HepG2 (cell line): Measurements from ENCODE around the gene SYNC. TPM values are rescaled to one million over a fixed set of nuclear protein-coding genes. Genes with fewer than 3 reads are reported as not detected.
"Not testable (repeated sequence)": the region's sequence is repeated elsewhere in the genome, so short reads cannot be mapped to it uniquely, and the experiment has no call there.

ENCODE experiments used
- ATAC-seq: fragments of 200-7000 bp; cut with Tn5 transposase; 3 replicates; pipeline ENCODE4 v1.9.1; 2020; ENCODE audit warnings: mild to moderate bottlenecking, moderate library complexity
- BruUV-seq: library from RNA; stranded (reverse); fragments of 400-500 nt; replicated peaks from 2 replicates; lab custom pipeline; 2021; lab: Mats Ljungman, UMichigan
- CTCF ChIA-PET: fragments of 300-600 bp; formaldehyde crosslinking; extraction: SDS; loops from one replicate; lab custom pipeline; 2021; ENCODE audit warnings: low total read pairs, inconsistent platforms, low intra/inter-chr PET ratio; lab: Yijun Ruan, JAX
- POLR2A ChIA-PET: fragments of 350-600 bp; sonication (Branson Sonifier 250); formaldehyde crosslinking; loops from one replicate; lab custom pipeline; 2020; ENCODE audit warnings: antibody characterized with exemption, inconsistent platforms; lab: Yijun Ruan, JAX
- DNase-seq: peaks from one replicate; pipeline ENCODE4 v3.0.0-alpha.2; 2015; ENCODE audit warnings: low spot score
- FAIRE-seq: peaks from 3 replicates; lab custom pipeline; 2011; peaks lifted over from hg19 to GRCh38; lab: Jason Lieb, UNC
- H2AFZ ChIP-seq: one replicate; pipeline ENCODE4 v1.6.1; 2011; ENCODE audit warnings: low read length, inconsistent platforms
- H3K27ac ChIP-seq: fragments of 300-600 bp; 3 replicates; pipeline ENCODE4 v1.8.0; 2011; ENCODE audit warnings: mixed run types, mild to moderate bottlenecking, mixed read lengths, low read length, inconsistent platforms; ENCODE audit not compliant: insufficient read depth; ENCODE audit errors: extremely low read length
- H3K27me3 ChIP-seq, 2 experiments: fragments of 200-600 bp in 1 of 2; 2 replicates in 1 of 2; 3 replicates in 1 of 2; pipeline versions ENCODE4 v1.6.0 to v1.8.0; 2011; ENCODE audit warnings: low read length in 2 of 2, mild to moderate bottlenecking in 2 of 2, moderate library complexity in 2 of 2, inconsistent platforms in 1 of 2; ENCODE audit not compliant: insufficient read depth in 2 of 2, control insufficient read depth in 1 of 2
- H3K36me3 ChIP-seq, 2 experiments: fragments of 200-600 bp in 1 of 2; replicated peaks in 1 of 2; 2 replicates in 1 of 2; 3 replicates in 1 of 2; pipeline versions ENCODE4 v1.5.1 to v1.8.0; 2011; ENCODE audit warnings: low read length in 2 of 2, inconsistent platforms in 1 of 2; ENCODE audit not compliant: insufficient read depth in 2 of 2, control insufficient read depth in 1 of 2
- H3K4me1 ChIP-seq: 2 replicates; pipeline ENCODE4 v1.5.1; 2012; ENCODE audit warnings: low read length, inconsistent platforms; ENCODE audit not compliant: insufficient read depth
- H3K4me2 ChIP-seq: 2 replicates; pipeline ENCODE4 v1.6.0; 2011; ENCODE audit warnings: low read depth, low read length, inconsistent platforms
- H3K4me3 ChIP-seq, 3 experiments: fragments of 200-600 bp in 1 of 3; sonication (generic), shearing (Covaris generic) in 1 of 3; replicated peaks in 1 of 3; 2 replicates each; pipeline ENCODE4 v1.5.1; 2011 to 2016; ENCODE audit warnings: low read length in 3 of 3, inconsistent platforms in 2 of 3, low read depth in 2 of 3, mild to moderate bottlenecking in 2 of 3, control low read depth in 1 of 3, mixed read lengths in 1 of 3; ENCODE audit not compliant: insufficient read depth in 1 of 3
- H3K79me2 ChIP-seq: one replicate; pipeline ENCODE4 v1.6.1; 2011; ENCODE audit warnings: low read length, inconsistent platforms; ENCODE audit not compliant: insufficient read depth
- H3K9ac ChIP-seq: 2 replicates; pipeline ENCODE4 v1.6.0; 2011; ENCODE audit warnings: mild to moderate bottlenecking, low read depth, low read length, inconsistent platforms; ENCODE audit not compliant: insufficient read depth
- H3K9me3 ChIP-seq: 2 replicates; pipeline ENCODE4 v1.5.1; 2012; ENCODE audit warnings: mild to moderate bottlenecking, low read length
- H4K20me1 ChIP-seq: 2 replicates; pipeline ENCODE4 v1.6.0; 2011; ENCODE audit warnings: inconsistent platforms, mild to moderate bottlenecking, low read length, moderate library complexity; ENCODE audit not compliant: insufficient read depth
- ELF1 ChIP-seq: sonication (generic); formaldehyde crosslinking; IDR thresholded peaks from 2 replicates; pipeline ENCODE4 v1.4.0; 2020; ENCODE audit warnings: missing genetic modification reagents
- ZBED4 ChIP-seq: sonication (generic); formaldehyde crosslinking; IDR thresholded peaks from 2 replicates; pipeline ENCODE4 v1.4.0; 2020; ENCODE audit warnings: missing genetic modification reagents, borderline replicate concordance
- WGBS: methylation state at CpG from one replicate; pipeline ENCODE4 v1.1.6; 2017; ENCODE audit warnings: low lambda C conversion rate; 5-methylcytosine and 5-hydroxymethylcytosine counted together
- in situ Hi-C: cut with HindIII; loops from 2 replicates; pipeline ENCODE4 v1.10.0; 2017; ENCODE audit warnings: low pct_unique_long_range_greater_than_20kb; ENCODE audit not compliant: extremely low pct_ligation_motif_present
- intact Hi-C: fragments of 100-400 bp; cut with micrococcal nuclease; formaldehyde crosslinking; loops from one replicate; pipeline ENCODE4 v1.10.0; 2022; ENCODE audit not compliant: unreplicated experiment
- polyA plus RNA-seq, 8 experiments: library from polyadenylated mRNA; depleted of rRNA in 3 of 8; stranded (reverse) in 7 of 8; unstranded in 1 of 8; fragments of >200 nt; fragmentation: Illumina TruSeq in 4 of 8; extraction: Trizol in 4 of 8; gene quantifications; 2 replicates each; pipeline versions ENCODE4 v1.2.1 to v1.2.3, GENCODE V29; 2011 to 2016; ENCODE audit warnings: low read depth in 4 of 8, missing spikeins in 1 of 8, mixed read lengths in 1 of 8; ENCODE audit not compliant: insufficient read depth in 1 of 8
- small RNA-seq, 3 experiments: library from RNA; depleted of rRNA; stranded (forward); fragments of <200 nt; gene quantifications; one replicate each; pipeline ENCODE3, GENCODE V24; 2012; ENCODE audit warnings: low read depth in 2 of 3, low replicate concordance in 1 of 3; ENCODE audit not compliant: insufficient read length in 3 of 3, insufficient read depth in 2 of 3
- total RNA-seq, 5 experiments: library from RNA; depleted of rRNA; stranded (reverse); fragments of >200 nt; fragmentation: Illumina TruSeq; extraction: Trizol; gene quantifications; 2 replicates each; pipeline ENCODE4 v1.2.3, GENCODE V29; 2016; ENCODE audit warnings: low read depth in 1 of 5
- TF ChIP-seq, protein P1 (sequence below): sonication (generic); formaldehyde crosslinking; IDR thresholded peaks from 2 replicates; pipeline ENCODE4 v1.8.0; 2022; ENCODE audit warnings: mild to moderate bottlenecking, missing genetic modification reagents

SYNC gene
- total and polyA plus RNA-seq, 2 of the 13 experiments (the other 11 are each of a cell fraction or from before 2014, with no cell fraction given): 2.4 to 5.4 TPM

DNA sequence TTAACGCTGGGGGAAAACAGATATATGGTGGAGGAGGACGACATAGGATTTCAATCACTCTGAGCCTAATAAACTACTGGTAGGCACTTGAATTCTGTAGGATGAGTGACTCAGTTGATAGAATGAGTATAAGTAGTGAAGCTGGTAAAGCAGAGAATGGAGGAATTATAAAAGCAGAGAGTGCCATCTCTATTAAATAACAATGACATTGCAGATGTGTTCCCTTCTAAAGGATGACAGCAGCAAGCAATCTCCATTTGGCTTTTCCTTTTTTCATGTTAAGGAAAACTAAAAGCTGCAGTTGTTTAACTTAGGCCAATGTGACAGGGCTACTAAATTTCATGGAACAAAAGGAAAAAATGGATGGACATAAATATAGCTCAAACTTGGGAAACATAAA, 69.7 kb downstream of the SYNC start:
- Histone ChIP-seq H3K9ac (no peak overlapping the region), H2AFZ (no peak overlapping the region), H3K4me1 (no peaks in the 10 kb centered on the region), H3K27ac (no peak overlapping the region), H3K27me3 (no peaks in the 10 kb centered on the region), H3K4me2 (no peak overlapping the region), H3K79me2 (peaks cover 11% of the 10 kb centered on the region), H4K20me1 (no peaks in the 10 kb centered on the region), H3K4me3 (no peak overlapping the region), H3K36me3 (peaks cover 4 to 31% of the 10 kb centered on the region in 2 experiments; a peak in 4 of 5 replicates), H3K9me3 (no peaks in the 10 kb centered on the region)
- intact Hi-C loops (no loop called here), in situ Hi-C loops (no loop called here)
- BruUV-seq: no TSS peak
- no peak for ATAC-seq
- 94% methylated on average over 2 of the region's 2 CpGs for WGBS
- ChIA-PET POLR2A (no interaction called here), CTCF (no interaction called here)
- TF ChIP-seq ZBED4 (CRISPR knock-in tag): no peak
- TF ChIP-seq, protein P1, sequence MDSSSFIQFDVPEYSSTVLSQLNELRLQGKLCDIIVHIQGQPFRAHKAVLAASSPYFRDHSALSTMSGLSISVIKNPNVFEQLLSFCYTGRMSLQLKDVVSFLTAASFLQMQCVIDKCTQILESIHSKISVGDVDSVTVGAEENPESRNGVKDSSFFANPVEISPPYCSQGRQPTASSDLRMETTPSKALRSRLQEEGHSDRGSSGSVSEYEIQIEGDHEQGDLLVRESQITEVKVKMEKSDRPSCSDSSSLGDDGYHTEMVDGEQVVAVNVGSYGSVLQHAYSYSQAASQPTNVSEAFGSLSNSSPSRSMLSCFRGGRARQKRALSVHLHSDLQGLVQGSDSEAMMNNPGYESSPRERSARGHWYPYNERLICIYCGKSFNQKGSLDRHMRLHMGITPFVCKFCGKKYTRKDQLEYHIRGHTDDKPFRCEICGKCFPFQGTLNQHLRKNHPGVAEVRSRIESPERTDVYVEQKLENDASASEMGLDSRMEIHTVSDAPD: no peak
- no peak for TF ChIP-seq ELF1
- TF ChIP-seq, all 625 proteins: peak for 0
- FAIRE-seq (no peak), DNase-seq (no peak)

DNA sequence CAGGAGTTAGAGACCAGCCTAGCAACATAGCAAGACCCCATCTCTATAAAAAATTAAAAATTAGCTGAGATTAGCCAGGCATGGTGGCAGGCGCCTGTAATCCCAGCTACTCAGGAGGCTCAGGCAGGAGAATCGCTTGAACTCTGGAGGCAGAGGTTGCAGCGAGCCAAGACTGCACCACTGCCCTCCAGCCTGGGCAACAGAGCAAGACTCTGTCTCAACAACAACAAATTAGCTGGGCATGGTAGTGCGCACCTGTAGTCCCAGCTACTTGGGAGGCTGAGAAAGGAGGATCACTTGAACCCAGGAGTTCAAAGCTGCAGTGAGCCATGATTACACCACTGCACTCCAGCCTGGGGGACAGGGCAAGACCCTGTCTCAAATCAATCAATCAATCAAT, 72.4 kb downstream of the SYNC start:
- H3K9me3 ChIP-seq, FAIRE-seq, in situ Hi-C loops, H3K4me3 ChIP-seq, H4K20me1 ChIP-seq, BruUV-seq, ATAC-seq, intact Hi-C loops, H3K79me2 ChIP-seq, H3K4me2 ChIP-seq, POLR2A ChIA-PET, H2AFZ ChIP-seq, H3K27me3 ChIP-seq, H3K9ac ChIP-seq, H3K4me1 ChIP-seq, H3K27ac ChIP-seq, CTCF ChIA-PET, DNase-seq: not testable (repeated sequence)
- H3K36me3 ChIP-seq: peaks cover 4 to 43% of the 10 kb centered on the region in 2 experiments; a peak in 4 of 5 replicates
- 89% methylated on average over 2 of the region's 4 CpGs for WGBS

Small RNA genes within 50 kb of the gene (small RNA-seq; reads per million reads assigned to genes)
- 0 reads per million in 3 experiments for gene RF00019

Other genes with a start within 250 kb of the SYNC start
- gene ZBTB8B, start 237.7 kb downstream of the SYNC start, total RNA-seq (2016; rRNA removed; fragmentation: Illumina TruSeq; extraction: Trizol): 0.01 and 0.02 TPM in 2 replicates
- under 0.01 TPM in 1 of 2 replicates, not detected in the other for gene ZBTB8B, start 237.7 kb downstream of the SYNC start, polyA plus RNA-seq (2011; rRNA removed)
- gene ZBTB8A, start 163.3 kb downstream of the SYNC start, total RNA-seq (2016; rRNA removed; fragmentation: Illumina TruSeq; extraction: Trizol): 3.7 and 4.7 TPM in 2 replicates
- gene ZBTB8A, start 163.3 kb downstream of the SYNC start, polyA plus RNA-seq (2011; rRNA removed): 0.82 and 1.3 TPM in 2 replicates
- 84.8 and 98.0 TPM in 2 replicates for gene ZBTB8OS, start 52.2 kb downstream of the SYNC start, total RNA-seq (2016; rRNA removed; fragmentation: Illumina TruSeq; extraction: Trizol)
- gene ZBTB8OS, start 52.2 kb downstream of the SYNC start, polyA plus RNA-seq (2011; rRNA removed): 43.2 and 57.7 TPM in 2 replicates
- gene RBBP4, start 51.6 kb downstream of the SYNC start, total RNA-seq (2016; rRNA removed; fragmentation: Illumina TruSeq; extraction: Trizol): 166 and 305 TPM in 2 replicates
- 56.3 and 64.4 TPM in 2 replicates for gene RBBP4, start 51.6 kb downstream of the SYNC start, polyA plus RNA-seq (2011; rRNA removed)
- 102 and 113 TPM in 2 replicates for gene YARS1, start 114.6 kb upstream of the SYNC start, total RNA-seq (2016; rRNA removed; fragmentation: Illumina TruSeq; extraction: Trizol)
- 50.1 and 52.2 TPM in 2 replicates for gene YARS1, start 114.6 kb upstream of the SYNC start, polyA plus RNA-seq (2011; rRNA removed)
- gene S100PBP, start 114.9 kb upstream of the SYNC start, total RNA-seq (2016; rRNA removed; fragmentation: Illumina TruSeq; extraction: Trizol): 26.1 and 28.4 TPM in 2 replicates
- 17.9 and 20.4 TPM in 2 replicates for gene S100PBP, start 114.9 kb upstream of the SYNC start, polyA plus RNA-seq (2011; rRNA removed)
- 1.6 and 3.1 TPM in 2 replicates for gene FNDC5, start 168.1 kb upstream of the SYNC start, total RNA-seq (2016; rRNA removed; fragmentation: Illumina TruSeq; extraction: Trizol)
- 1.0 and 1.4 TPM in 2 replicates for gene FNDC5, start 168.1 kb upstream of the SYNC start, polyA plus RNA-seq (2011; rRNA removed)
- not detected in 2 replicates for gene HPCA, start 183.7 kb upstream of the SYNC start, total RNA-seq (2016; rRNA removed; fragmentation: Illumina TruSeq; extraction: Trizol)
- not detected in 2 replicates for gene HPCA, start 183.7 kb upstream of the SYNC start, polyA plus RNA-seq (2011; rRNA removed)
- 0.76 and 2.5 TPM in 2 replicates for gene TMEM54, start 198.6 kb upstream of the SYNC start, total RNA-seq (2016; rRNA removed; fragmentation: Illumina TruSeq; extraction: Trizol)
- 2.9 and 4.0 TPM in 2 replicates for gene TMEM54, start 198.6 kb upstream of the SYNC start, polyA plus RNA-seq (2011; rRNA removed)